ENCODE measurements around the gene FBXL14. TPM values are rescaled to one million over a fixed set of nuclear protein-coding genes. Genes with fewer than 3 reads are reported as not detected.

The FBXL14 gene
- total RNA-seq, 2 donors from 2014 or later, result 21.3 to 28.7 TPM

DNA sequence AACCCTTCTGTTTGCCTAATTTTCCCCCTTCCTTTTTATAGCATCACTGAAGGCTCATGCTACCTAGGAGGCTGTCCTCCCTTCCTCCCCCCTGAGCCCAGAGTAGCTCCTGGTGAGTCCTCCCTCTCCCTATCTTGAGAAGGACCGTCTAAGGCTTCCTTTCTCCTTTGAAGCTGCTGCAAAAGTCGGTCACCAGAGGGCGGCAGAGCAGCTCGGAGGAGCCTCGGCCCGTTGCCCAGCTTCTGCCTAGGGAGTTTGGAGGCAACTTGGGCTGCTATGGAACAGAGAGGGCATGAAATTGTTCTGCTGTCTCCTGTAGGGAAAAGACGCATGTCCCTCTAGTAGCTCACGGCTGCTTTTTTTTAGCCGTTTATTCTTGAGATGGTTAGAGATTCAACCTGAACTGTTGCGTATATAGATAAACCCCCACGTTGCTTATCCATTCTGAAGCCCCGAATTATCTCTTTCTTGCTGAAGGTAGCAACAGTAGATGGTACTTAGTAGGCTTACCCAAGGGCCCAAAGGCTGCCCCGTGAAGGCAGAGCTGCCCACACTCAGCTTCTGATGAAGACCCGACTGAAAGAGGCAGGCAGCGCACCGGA, 40.3 kb upstream of the FBXL14 start:
- 40% methylated on average over 16 of the region's 16 CpGs for WGBS
- DNase-seq (ENCODE audit: low spot score), result peak; percentile 67
- intact Hi-C loops (cut with DNase I), result loop anchor here (5.0 kb wide), 2 partner anchors 158 to 303 kb away; no protein-coding TSS in a partner anchor
- Histone ChIP-seq H3K4me1 (replicated peaks) (peaks cover 8% of the 10 kb centered on the region), H3K27me3 (replicated peaks; ENCODE audit: insufficient read depth) (no peaks in the 10 kb centered on the region), H3K36me3 (peaks cover 0 to 3% of the 10 kb centered on the region in 2 donors), H3K4me3 (no peak overlapping the region), H3K27ac (peak overlapping the region; percentile 17 to 26), H3K9me3 (no peaks in the 10 kb centered on the region)
- no peak for TF ChIP-seq POLR2AphosphoS5 (IDR thresholded peaks at IDR 0.05)
- peak; percentile 9 to 77 (median 64) for TF ChIP-seq CTCF (IDR thresholded peaks at IDR 0.05)
- TF ChIP-seq POLR2A (IDR thresholded peaks at IDR 0.05), result no peak

- Histone ChIP-seq H3K27ac (peak overlapping the region; percentile 17 to 26), H3K4me1 (replicated peaks) (peaks cover 8% of the 10 kb centered on the region), H3K9me3 (no peaks in the 10 kb centered on the region), H3K4me3 (no peak overlapping the region), H3K27me3 (replicated peaks; ENCODE audit: insufficient read depth) (no peaks in the 10 kb centered on the region), H3K36me3 (peaks cover 0 to 3% of the 10 kb centered on the region in 2 donors)
- whole genome bisulfite sequencing, result 46% methylated on average over 7 of the region's 7 CpGs
- DNase-seq (ENCODE audit: low spot score), result no peak
- intact Hi-C loops (cut with DNase I), result loop anchor here (5.0 kb wide), 2 partner anchors 158 to 303 kb away; no protein-coding TSS in a partner anchor
- TF ChIP-seq CTCF (IDR thresholded peaks at IDR 0.05) (no peak), POLR2AphosphoS5 (IDR thresholded peaks at IDR 0.05) (no peak), POLR2A (IDR thresholded peaks at IDR 0.05) (no peak)
Observed at GRCh38 chr12:1634149-1634548, 39.8 kb upstream of the FBXL14 start.

- TF ChIP-seq POLR2A (IDR thresholded peaks at IDR 0.05) (no peak), POLR2AphosphoS5 (IDR thresholded peaks at IDR 0.05) (no peak), CTCF (IDR thresholded peaks at IDR 0.05) (no peak)
- intact Hi-C loops (cut with DNase I), result loop anchor here (5.0 kb wide), 2 partner anchors 159 to 304 kb away; no protein-coding TSS in a partner anchor
- peaks cover 0 to 3% of the 10 kb centered on the region in 2 donors for H3K36me3 ChIP-seq
- H3K4me1 ChIP-seq (replicated peaks), result peaks cover 8% of the 10 kb centered on the region
- H3K27me3 ChIP-seq (replicated peaks; ENCODE audit: insufficient read depth), result no peaks in the 10 kb centered on the region
- H3K9me3 ChIP-seq, result no peaks in the 10 kb centered on the region
- WGBS, result 49% methylated on average over 3 of the region's 3 CpGs
- peak overlapping the region; percentile 19 to 26 for H3K27ac ChIP-seq
- no peak for DNase-seq (ENCODE audit: low spot score)
- no peak overlapping the region for H3K4me3 ChIP-seq
Observed at GRCh38 chr12:1633459-1633858, 39.1 kb upstream of the FBXL14 start.

GRCh38 chr12:1632702-1633101, 38.3 kb upstream of the FBXL14 start:
- H3K4me1 ChIP-seq (replicated peaks), result peaks cover 8% of the 10 kb centered on the region
- WGBS, result 67% methylated on average over 14 of the region's 14 CpGs
- H3K27me3 ChIP-seq (replicated peaks; ENCODE audit: insufficient read depth), result no peaks in the 10 kb centered on the region
- H3K4me3 ChIP-seq, result no peak overlapping the region
- H3K9me3 ChIP-seq, result no peaks in the 10 kb centered on the region
- TF ChIP-seq POLR2A (IDR thresholded peaks at IDR 0.05) (no peak), POLR2AphosphoS5 (IDR thresholded peaks at IDR 0.05) (no peak), CTCF (IDR thresholded peaks at IDR 0.05) (no peak)
- H3K36me3 ChIP-seq, result no peaks in the 10 kb centered on the region
- intact Hi-C loops (cut with DNase I), result loop anchor here (5.0 kb wide), 2 partner anchors 160 to 305 kb away; no protein-coding TSS in a partner anchor
- peak overlapping the region in 1 of 2 donors; percentile 26 for H3K27ac ChIP-seq
- no peak for DNase-seq (ENCODE audit: low spot score)

Measured in prostate gland (tissue), 2 donors.